SW480 (cell line): ENCODE results near the gene LRRIQ4.
A peak's percentile ranks its signal among the peaks of the same experiment; 100 is the strongest.

ENCODE experiments used
- DNase-seq: peaks from one replicate; pipeline ENCODE4 v3.0.0-alpha.2; 2016; ENCODE audit warnings: low spot score

The LRRIQ4 gene

DNA sequence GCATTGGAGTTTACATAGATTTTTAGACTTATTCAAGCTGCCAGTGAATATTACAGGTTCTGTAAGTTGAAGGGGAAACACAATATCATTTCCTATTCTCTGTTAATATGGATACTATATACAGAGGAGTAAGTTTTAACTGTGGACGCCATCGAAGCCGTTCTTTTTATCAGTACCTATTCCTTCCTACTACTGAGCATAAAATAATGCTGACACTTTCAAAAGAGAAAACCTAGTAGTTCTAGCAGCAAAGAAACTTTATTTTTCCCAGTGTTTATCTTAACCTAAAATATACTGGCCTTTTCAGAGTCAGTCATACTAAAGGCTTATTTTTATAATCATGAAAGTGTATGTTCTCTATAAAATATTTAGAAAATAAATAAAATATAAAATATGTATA, 42.8 kb downstream of the LRRIQ4 start:
- DNase-seq: no peak

DNA sequence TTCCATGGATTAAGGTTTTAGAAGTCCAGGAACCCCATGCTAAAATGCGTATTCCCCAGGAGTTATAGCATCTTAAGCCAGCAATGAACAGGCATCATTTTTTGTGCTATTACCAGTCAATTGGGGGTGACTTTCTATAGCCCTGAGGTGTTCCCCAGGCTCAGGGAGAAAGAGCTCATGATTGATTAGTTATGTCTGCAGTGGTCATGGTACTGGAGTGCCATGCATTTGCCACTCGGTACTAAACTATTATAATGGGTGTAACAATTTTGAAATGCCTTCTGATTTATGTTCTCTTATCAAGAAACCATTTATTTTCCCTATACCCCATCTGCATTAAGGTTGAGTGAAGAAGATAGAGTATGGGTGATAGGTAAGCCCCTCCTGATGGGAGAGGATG, 45.1 kb downstream of the LRRIQ4 start:
- DNase-seq: no peak

DNA sequence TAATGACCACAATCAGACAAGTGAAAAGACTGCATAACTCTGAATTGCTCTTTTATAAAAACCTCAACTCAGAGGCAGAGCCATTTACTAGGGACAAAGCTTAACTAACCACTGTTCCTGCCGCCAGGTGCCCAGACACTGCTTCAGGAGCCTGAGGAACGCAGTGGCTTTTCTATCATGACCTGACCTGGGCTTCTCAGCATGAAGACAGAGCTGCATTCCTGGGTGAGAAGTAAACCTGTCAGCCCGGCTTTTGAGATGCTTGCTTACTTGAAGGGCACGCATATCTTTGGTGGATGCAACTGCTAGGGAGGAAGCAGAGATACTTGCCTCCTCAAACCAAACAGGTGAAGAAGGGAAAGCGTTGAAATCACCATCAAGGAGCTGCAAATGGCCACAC, 49.2 kb downstream of the LRRIQ4 start:
- no peak for DNase-seq

DNA sequence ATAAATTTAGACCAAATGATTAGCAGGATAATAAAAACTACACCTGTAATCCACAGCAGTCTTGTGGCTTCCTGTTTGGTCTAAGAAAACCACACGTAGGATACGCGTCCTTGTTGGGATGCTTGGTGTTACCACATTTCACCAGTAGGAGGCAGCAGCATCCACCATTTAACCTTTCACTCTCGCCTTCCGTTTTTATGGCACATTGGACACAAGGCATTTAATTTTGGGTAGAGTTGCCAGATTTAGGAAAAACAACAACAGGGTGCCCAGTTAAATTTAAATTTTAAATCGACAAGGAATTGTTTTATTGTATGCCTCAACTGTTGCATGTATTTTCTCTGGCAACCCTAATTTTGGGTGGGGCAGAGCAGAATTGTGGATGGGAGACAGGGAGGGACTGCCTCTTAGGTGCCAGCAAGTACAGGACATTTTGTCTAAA, 50.8 kb downstream of the LRRIQ4 start:
- peak; percentile 79 for DNase-seq

DNA sequence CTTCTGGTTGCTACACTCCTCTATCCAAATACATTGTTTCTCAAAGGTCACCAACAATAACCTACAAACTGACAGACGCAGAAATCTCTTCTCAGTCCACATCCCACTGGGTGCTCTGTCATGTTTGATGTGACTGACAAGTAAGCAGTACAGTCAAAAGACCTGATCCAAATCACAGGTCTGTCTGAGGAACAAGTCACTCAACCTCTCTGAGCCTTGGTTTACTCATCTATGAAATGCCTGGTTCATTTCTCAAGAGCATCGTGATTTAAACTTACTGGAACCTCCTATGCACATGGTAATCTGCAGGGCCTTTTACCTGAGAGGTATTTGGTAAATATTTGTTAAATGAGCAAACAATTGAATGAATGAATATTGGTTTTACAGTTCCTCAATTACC, 51.6 kb downstream of the LRRIQ4 start:
- no peak for DNase-seq

DNA sequence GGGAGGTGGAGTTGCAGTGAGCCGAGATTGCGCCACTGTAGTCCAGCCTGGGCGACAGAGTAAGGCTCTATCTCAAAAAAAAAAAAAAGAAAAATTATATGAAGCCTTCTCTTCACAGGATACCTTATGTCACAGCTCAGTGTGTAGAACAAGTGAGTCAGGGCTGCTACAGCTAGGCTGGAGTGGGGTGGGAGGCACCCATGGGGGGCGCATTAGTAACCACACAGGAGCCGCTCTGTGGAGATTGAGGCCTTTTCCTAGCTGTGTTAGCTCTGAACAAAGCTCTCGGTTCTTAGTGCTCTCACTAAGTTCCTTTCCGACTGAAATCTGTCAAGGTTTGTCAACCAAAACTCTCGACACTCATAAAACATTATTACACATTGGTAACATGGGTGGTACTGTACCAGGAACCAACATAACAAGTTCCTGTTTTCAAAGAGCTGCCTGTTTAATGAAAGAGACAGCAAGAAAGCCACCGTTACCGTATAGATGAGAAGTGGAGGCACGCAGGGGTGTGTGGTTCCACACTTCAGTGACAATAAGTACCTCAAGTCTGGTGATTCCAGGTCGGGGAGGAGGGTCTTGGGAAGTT, 52.6 kb downstream of the LRRIQ4 start:
- DNase-seq: no peak

DNA sequence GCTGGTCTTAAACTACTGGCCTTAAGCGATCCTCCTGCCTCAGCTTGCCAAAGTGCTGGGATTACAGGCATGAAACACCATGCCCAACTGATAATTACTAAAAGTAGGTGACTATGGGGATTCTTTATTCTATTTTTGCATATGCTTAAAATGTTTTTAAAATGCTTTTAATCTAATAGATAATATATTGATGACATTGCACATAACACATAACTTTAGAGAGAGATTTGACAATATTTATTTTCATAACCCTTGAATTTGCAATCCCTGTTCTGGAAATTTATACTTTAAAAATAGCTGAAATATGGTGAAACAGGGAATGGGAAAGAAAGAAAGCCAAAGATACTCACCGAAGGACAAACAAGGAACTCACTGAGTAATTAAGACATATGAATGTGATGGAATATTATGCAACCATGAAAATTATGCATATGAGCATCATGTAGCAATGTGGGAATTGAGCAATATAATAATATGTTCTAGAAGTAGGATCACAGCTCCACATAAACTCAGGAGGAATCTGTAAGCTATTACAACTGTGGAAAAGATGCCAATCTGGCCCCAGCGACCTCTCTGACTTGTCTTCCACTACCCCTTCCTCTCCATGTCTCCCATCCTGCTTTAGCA, 55.0 kb downstream of the LRRIQ4 start:
- DNase-seq: no peak

DNA sequence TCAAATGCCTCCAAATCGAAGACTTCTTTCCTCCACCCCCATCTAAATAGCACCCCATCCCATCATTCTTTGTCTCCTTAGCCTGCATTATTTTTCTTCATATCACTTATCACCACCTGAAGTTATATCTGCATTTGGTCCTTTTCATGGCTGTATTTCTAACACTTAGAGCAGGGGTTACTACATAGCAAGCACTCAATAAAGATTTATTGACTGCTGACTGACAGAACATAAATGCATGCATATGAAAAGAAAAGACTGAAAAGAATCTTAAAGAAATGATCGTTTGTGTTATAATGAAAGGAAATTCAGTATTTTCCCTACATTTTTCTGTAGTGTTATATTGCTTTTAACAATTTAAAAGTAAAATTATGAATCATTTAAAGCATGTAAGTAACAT, 55.7 kb downstream of the LRRIQ4 start:
- DNase-seq: no peak

DNA sequence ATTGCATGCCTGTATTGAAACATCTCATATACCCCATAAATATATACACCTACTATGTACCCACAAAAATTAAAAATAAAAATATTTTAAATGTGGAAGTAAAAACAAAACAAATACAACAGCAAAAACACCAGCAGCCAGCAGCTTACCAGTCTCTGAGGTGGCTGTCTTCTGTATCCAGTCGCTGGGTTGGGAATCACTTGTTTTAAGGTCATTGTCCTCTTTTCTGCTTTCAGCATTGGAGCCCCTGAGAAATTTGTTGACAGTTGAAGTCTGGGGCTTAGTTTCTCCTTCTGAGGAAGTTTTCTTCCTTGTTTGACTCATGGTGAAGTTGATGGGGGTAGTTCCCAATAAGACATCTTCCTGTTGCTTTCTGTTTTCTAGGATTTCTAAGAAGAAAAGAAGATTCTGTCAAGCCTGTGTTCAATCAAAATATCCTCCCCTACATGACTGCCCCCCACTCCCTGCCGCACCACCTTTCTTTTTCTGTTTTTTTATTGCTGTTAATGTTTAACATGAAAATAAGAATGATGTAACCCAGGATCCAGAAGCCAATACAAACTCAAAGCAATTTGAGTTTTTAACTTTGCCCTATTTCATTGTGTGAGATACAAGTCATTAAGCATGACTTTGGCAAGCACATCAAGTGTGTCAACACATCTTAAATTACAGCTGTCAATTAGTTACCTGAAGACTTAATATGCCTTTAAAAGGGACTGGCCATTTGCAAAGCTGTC, 57.0 kb downstream of the LRRIQ4 start, which contains the start of gene LRRC31:
Gene LRRC31, minus strand, starts transcription at position 452 of the 737 bp plus-strand sequence. Its CDS starts 128 bp downstream, at position 324.
- DNase-seq: peak; percentile 15

DNA sequence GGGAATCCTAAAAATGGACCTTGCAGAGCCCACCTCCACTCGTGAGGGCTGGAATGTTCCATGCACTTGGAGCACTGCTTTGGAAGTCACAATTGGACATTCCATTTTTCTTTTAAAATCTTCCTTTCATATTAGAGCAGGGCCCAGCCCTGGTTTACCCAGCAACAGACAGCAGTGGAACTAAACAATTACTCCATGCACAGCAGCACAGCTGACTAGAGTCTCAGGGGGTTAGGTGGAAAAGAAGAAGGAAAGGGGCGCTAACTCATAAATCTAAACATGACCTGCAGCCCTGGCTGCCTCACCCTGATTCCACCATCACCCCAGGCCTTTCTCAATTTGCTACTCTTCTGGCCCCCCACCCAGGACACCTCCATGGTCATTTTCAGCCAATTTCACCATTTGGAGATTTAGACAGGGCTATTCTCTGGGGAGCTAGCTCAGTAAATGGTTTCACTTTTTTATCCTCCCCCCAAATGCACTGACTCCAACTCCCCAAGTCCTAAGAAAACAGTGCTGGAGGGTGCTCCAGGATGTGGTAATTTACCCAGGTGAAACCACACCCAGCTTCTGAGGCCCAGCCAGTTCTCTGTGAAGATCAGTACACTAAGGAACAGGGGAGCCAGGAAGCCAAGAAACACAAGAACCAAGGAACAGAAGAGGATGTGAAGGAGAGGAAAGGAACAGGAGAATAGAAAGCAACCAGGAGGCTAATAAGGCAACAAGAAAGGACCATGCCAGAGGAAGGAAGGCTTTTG, 58.6 kb downstream of the LRRIQ4 start:
- DNase-seq: no peak

DNA sequence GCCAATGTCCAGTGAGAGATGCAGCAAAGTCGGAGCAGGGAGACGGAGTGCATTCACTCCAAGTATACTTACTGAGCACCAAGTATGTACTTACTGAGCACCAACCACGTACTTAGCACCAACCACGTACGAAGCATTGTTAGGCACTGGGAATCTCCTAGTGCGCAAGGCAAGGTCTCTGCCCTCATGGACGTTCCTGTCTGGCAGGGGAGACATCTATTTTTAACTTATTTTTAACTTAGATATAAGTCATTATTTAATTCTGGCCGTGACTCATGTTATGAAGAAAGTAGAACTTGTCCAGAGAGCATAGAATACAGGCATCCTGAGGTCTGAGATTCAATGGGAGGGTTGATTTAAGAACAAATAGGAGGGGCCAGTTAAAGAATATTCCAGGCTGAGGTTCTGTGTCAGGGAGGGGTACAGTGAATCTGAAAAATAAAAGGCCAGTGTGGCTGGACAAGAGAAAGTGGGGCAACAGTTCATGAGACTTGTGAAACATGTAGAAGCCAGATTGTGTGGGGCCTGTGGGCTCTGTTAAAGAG, 66.4 kb downstream of the LRRIQ4 start:
- DNase-seq: no peak

DNA sequence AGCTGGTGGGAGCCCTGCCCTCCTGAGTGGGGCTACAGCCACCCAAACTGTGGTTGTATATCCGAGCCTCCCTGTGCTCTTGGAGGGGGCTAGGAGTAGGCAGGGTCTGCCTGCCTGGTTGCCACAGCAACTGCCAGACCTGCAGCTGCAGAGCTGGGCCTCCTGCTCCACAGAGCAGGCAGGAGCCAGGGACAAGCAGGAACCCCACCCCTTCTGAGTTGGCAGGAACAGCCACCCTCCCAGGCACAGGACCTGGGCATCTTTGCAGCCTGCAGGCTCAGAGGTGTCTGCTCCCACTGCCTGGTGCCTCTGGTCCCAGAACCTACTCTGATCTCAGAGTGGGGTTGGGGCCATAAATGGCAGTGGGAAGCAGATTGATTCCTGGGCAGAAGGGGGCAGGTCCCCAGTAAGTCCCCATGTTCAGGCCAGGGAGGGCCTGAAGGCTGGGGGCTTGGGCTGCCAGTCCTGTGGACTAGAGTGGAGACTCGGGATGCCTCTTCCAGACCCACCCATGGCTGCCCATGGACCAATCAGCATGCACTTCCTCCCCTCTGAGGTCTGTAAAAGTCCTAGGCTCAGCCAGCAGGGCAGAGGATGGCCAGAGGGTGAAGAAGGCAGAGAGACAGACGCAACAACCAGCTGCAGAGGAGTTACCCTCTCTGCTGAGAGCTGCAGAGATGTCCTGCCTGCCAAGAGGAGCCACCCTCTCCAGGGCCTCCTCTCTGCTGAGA, 67.3 kb downstream of the LRRIQ4 start:
- no peak for DNase-seq

DNA sequence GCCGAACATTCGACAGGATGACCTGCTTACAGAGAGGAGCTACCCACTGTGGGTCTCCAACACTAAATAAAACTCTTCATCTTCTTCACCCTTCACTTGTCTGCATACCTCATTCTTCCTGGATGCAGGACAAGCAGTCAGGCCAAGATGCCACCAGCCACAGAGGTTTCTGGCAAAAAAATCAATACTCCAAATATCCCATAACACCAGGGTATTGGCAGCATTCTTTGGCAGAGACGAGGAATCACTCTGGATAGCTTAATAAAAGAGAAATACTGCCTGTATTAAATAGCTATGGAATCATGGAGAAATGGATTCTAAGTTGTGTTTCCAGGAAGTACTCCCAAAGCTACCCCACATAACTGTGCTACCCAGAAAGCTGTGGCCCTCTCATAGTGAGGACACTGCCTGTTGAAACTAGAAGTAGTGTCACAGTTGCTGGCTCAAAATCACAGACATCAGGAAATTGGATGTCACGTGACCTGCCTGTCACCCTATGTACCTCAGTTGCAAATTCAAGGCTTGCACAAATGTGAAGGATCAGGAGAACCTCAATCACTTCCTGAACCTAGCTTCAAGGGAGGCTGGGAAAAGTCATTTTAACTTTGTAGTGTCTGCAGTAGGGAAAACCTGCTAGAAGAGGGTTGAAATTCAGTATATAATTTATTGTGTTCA, 68.0 kb downstream of the LRRIQ4 start:
- no peak for DNase-seq

DNA sequence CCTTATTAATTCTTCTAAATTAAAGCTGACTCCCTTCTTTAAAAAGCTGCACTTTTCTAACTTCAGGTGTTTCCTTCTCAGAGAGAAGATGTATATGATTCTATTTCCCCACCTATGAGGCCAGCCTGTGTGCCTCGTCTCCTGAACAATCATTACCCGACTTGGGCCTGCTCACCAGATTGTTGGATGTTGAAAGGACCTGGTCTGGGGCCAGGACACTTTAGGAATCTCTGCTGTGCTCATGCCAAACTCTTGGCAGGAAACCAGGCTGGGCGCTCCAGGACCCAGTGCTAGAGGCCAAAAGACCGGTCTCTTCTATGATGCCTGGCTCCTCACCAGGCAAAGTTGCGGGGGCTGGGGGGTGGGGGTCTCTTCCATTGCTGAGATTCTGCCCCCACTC, 74.0 kb downstream of the LRRIQ4 start:
- DNase-seq: no peak
